Transverse colon (tissue), 3 donors: ENCODE measurements around the gene ZNF496.

Experiments
- CTCF ChIP-seq, 5 experiments: fragments of 200-600 bp in 3 of 5; fragments of 450-650 bp in 2 of 5; sonication (generic) in 3 of 5; IDR thresholded peaks; 1 replicate in 2 of 5; 2 replicates in 3 of 5; pipeline ENCODE4 v1.5.1; 2016 to 2017; ENCODE audit warnings: antibody characterized with exemption in 5 of 5, inconsistent platforms in 3 of 5, mild to moderate bottlenecking in 2 of 5, moderate library complexity in 1 of 5
- POLR2A ChIP-seq: fragments of 450-650 bp; IDR thresholded peaks from one replicate; pipeline ENCODE4 v1.6.1; 2016; ENCODE audit warnings: antibody characterized with exemption, mild to moderate bottlenecking, moderate library complexity

- TF ChIP-seq CTCF (IDR thresholded peaks at IDR 0.05) (no peak), POLR2A (no peak)
These were observed 36.2 kb upstream of the ZNF496 start for GRCh38 chr1:247367786-247368422.
